HT-29 (cell line): ENCODE data around the gene PDE6G. TPM values are rescaled to one million over a fixed set of nuclear protein-coding genes. Genes with fewer than 3 reads are reported as not detected.

Source experiments
- DNase-seq: peaks from one replicate; pipeline ENCODE4 v3.0.0-alpha.2; 2015; ENCODE audit warnings: low spot score
- total RNA-seq: library from RNA; depleted of rRNA; stranded (reverse); fragments of >200 nt; shearing (Covaris generic); gene quantifications from 2 replicates; pipeline ENCODE4 v1.2.3, GENCODE V29; 2014; rRNA removed

Gene PDE6G
- 0.68 TPM in 1 of 2 replicates, not detected in the other for total RNA-seq

- no peak for DNase-seq
Observed at GRCh38 chr17:81656118-81656743, at the start of gene PDE6G. Gene PDE6G, minus strand, starts transcription at chr17:81656542. Its CDS starts 3,237 bp downstream, at chr17:81653305.

- DNase-seq, result no peak
Observed at GRCh38 chr17:81705518-81706231, 49.3 kb upstream of the PDE6G start.

- no peak for DNase-seq
Observed at GRCh38 chr17:81703747-81704654, 47.7 kb upstream of the PDE6G start.

- peak; percentile 96 for DNase-seq
Observed at GRCh38 chr17:81702934-81703746, 46.8 kb upstream of the PDE6G start, which contains the start of gene MRPL12. Gene MRPL12, plus strand, starts transcription at chr17:81703367. Its CDS starts 135 bp downstream, at chr17:81703502.

- peak; percentile 19 for DNase-seq
Observed at GRCh38 chr17:81701288-81702071, 45.1 kb upstream of the PDE6G start.

- no peak for DNase-seq
Observed at GRCh38 chr17:81700353-81701287, 44.3 kb upstream of the PDE6G start.

GRCh38 chr17:81697261-81698044 lies 41.1 kb upstream of the PDE6G start:
- no peak for DNase-seq

GRCh38 chr17:81696218-81696941 lies 40.0 kb upstream of the PDE6G start:
- no peak for DNase-seq

GRCh38 chr17:81695801-81696200 lies 39.5 kb upstream of the PDE6G start:
- DNase-seq, result no peak

- no peak for DNase-seq
Observed at GRCh38 chr17:81695211-81695610, 38.9 kb upstream of the PDE6G start.

- DNase-seq, result no peak
Observed at GRCh38 chr17:81694810-81695209, 38.5 kb upstream of the PDE6G start.

GRCh38 chr17:81693509-81694210 lies 37.3 kb upstream of the PDE6G start:
- no peak for DNase-seq

GRCh38 chr17:81691608-81692007 lies 35.3 kb upstream of the PDE6G start:
- no peak for DNase-seq

- no peak for DNase-seq
Observed at GRCh38 chr17:81691196-81691595, 34.9 kb upstream of the PDE6G start.

- DNase-seq, result no peak
Observed at GRCh38 chr17:81690549-81690948, 34.2 kb upstream of the PDE6G start.

GRCh38 chr17:81690066-81690465 lies 33.7 kb upstream of the PDE6G start:
- no peak for DNase-seq

GRCh38 chr17:81688616-81689015 lies 32.3 kb upstream of the PDE6G start:
- no peak for DNase-seq
